SK-N-SH (cell line): ENCODE measurements around the gene MTAP. TPM values are rescaled to one million over a fixed set of nuclear protein-coding genes. Genes with fewer than 3 reads are reported as not detected.

Experiments used
- CTCF ChIA-PET: fragments of 300-600, 350-600 bp; formaldehyde crosslinking; extraction: SDS; loops from one replicate; lab custom pipeline; 2021; lab: Yijun Ruan, JAX
- POLR2A ChIA-PET: fragments of 350-600 bp; sonication (Branson Sonifier 250); formaldehyde crosslinking; extraction: SDS; loops from one replicate; lab custom pipeline; 2020; ENCODE audit warnings: antibody characterized with exemption, inconsistent platforms; lab: Yijun Ruan, JAX
- DNase-seq: peaks from one replicate; pipeline ENCODE4 v3.0.0; 2012
- H2AFZ ChIP-seq: fragments of 200-600 bp; sonication (generic); 2 replicates; pipeline ENCODE4 v1.8.1; 2016; ENCODE audit warnings: antibody characterized with exemption, mild to moderate bottlenecking, low read depth
- H3F3A ChIP-seq: fragments of 200-600 bp; sonication (generic); replicated peaks from 2 replicates; pipeline ENCODE3; 2016; ENCODE audit warnings: antibody characterized with exemption, mild to moderate bottlenecking; ENCODE audit not compliant: insufficient read depth
- H3K27ac ChIP-seq, 2 experiments: fragments of 200-500 bp in 1 of 2; fragments of 200-600 bp in 1 of 2; sonication (Bioruptor generic) in 1 of 2; sonication (generic), shearing (Covaris generic) in 1 of 2; 2 replicates each; pipeline versions ENCODE4 v1.5.1 to v1.6.1; 2014 to 2016; ENCODE audit warnings: low read depth in 2 of 2, inconsistent platforms in 1 of 2, low read length in 1 of 2, mild to moderate bottlenecking in 1 of 2, mixed read lengths in 1 of 2
- H3K27me3 ChIP-seq: fragments of 200-600 bp; sonication (generic), shearing (Covaris generic); 2 replicates; pipeline ENCODE4 v1.6.1; 2016; ENCODE audit warnings: mixed run types; ENCODE audit not compliant: insufficient read depth
- H3K36me3 ChIP-seq, 2 experiments: fragments of 200-500 bp in 1 of 2; fragments of 200-600 bp in 1 of 2; sonication (Bioruptor generic) in 1 of 2; sonication (generic) in 1 of 2; replicated peaks in 1 of 2; 2 replicates each; pipeline versions ENCODE3 to v1.5.1; 2014 to 2016; ENCODE audit warnings: low read length in 1 of 2, mild to moderate bottlenecking in 1 of 2; ENCODE audit not compliant: insufficient read depth in 2 of 2, control insufficient read depth in 1 of 2
- H3K4me1 ChIP-seq, 2 experiments: fragments of 200-500 bp in 1 of 2; fragments of 200-600 bp in 1 of 2; sonication (Bioruptor generic) in 1 of 2; sonication (generic), shearing (Covaris generic) in 1 of 2; 2 replicates each; pipeline versions ENCODE4 v1.5.1 to v1.6.1; 2014 to 2016; ENCODE audit warnings: low read depth in 1 of 2, low read length in 1 of 2, mixed run types in 1 of 2; ENCODE audit not compliant: insufficient read depth in 2 of 2, control insufficient read depth in 1 of 2
- H3K4me2 ChIP-seq: fragments of 200-600 bp; sonication (generic), shearing (Covaris generic); 2 replicates; pipeline ENCODE4 v1.6.1; 2017; ENCODE audit warnings: mixed run types
- H3K4me3 ChIP-seq, 2 experiments: fragments of 200-500 bp in 1 of 2; fragments of 200-600 bp in 1 of 2; sonication (Bioruptor generic) in 1 of 2; sonication (generic), shearing (Covaris generic) in 1 of 2; 2 replicates each; pipeline versions ENCODE4 v1.5.1 to v1.8.1; 2014 to 2016; ENCODE audit warnings: low read depth in 2 of 2, inconsistent platforms in 1 of 2, low read length in 1 of 2, mild to moderate bottlenecking in 1 of 2, mixed read lengths in 1 of 2, moderate library complexity in 1 of 2
- H3K79me2 ChIP-seq: fragments of 200-600 bp; sonication (generic); 2 replicates; pipeline ENCODE4 v1.8.1; 2017; ENCODE audit warnings: mild to moderate bottlenecking; ENCODE audit not compliant: insufficient read depth
- H3K9ac ChIP-seq: fragments of 200-600 bp; sonication (generic); 2 replicates; pipeline ENCODE4 v1.6.1; 2017; ENCODE audit warnings: mixed run types
- H3K9me2 ChIP-seq: fragments of 200-600 bp; sonication (generic); 2 replicates; pipeline ENCODE4 v1.6.1; 2017; ENCODE audit warnings: mixed run types
- H3K9me3 ChIP-seq: fragments of 200-600 bp; sonication (generic); 2 replicates; pipeline ENCODE4 v1.6.1; 2017; ENCODE audit warnings: mixed run types, mild to moderate bottlenecking, moderate library complexity
- H4K20me1 ChIP-seq: fragments of 200-600 bp; sonication (generic); 2 replicates; pipeline ENCODE4 v1.6.1; 2017; ENCODE audit warnings: mild to moderate bottlenecking, mixed run types; ENCODE audit not compliant: insufficient read depth
- CHD2 ChIP-seq: fragments of 150-350 bp; IDR thresholded peaks from 2 replicates; pipeline ENCODE4 v1.6.1; 2018; ENCODE audit warnings: low read length; ENCODE audit not compliant: partially characterized antibody
- CTCF ChIP-seq: fragments of 200-600 bp; sonication (generic); IDR thresholded peaks from 2 replicates; pipeline ENCODE4 v1.6.1; 2017; ENCODE audit warnings: antibody characterized with exemption, mild to moderate bottlenecking, moderate library complexity
- GATA2 ChIP-seq: sonication (generic); formaldehyde crosslinking; IDR thresholded peaks from 2 replicates; pipeline ENCODE4 v1.5.0; 2020; ENCODE audit warnings: mild to moderate bottlenecking, missing genetic modification reagents
- MAX ChIP-seq: IDR thresholded peaks from 2 replicates; pipeline ENCODE4 v1.4.0; 2012; ENCODE audit warnings: low read depth
- MXI1 ChIP-seq: IDR thresholded peaks from 2 replicates; pipeline ENCODE4 v1.6.1; 2012; ENCODE audit warnings: mild to moderate bottlenecking, low read depth, low read length, improper control_type of control experiment
- NFIC ChIP-seq: IDR thresholded peaks from 2 replicates; pipeline ENCODE4 v1.4.0; 2012; ENCODE audit warnings: borderline replicate concordance
- RAD21 ChIP-seq: IDR thresholded peaks from 2 replicates; pipeline ENCODE4 v1.6.1; 2012; ENCODE audit warnings: mild to moderate bottlenecking, low read length
- REST ChIP-seq: IDR thresholded peaks from 2 replicates; pipeline ENCODE4 v1.6.1; 2012; ENCODE audit warnings: mild to moderate bottlenecking, low read depth, low read length, moderate library complexity
- RFX5 ChIP-seq: IDR thresholded peaks from 2 replicates; pipeline ENCODE4 v1.6.1; 2012; ENCODE audit warnings: mild to moderate bottlenecking, improper control_type of control experiment, low read length
- RXRA ChIP-seq: IDR thresholded peaks from 2 replicates; pipeline ENCODE4 v1.4.0; 2012; ENCODE audit warnings: low read depth, mild to moderate bottlenecking, borderline replicate concordance
- SMC3 ChIP-seq: IDR thresholded peaks from 2 replicates; pipeline ENCODE4 v1.6.1; 2012; ENCODE audit warnings: low read depth, low read length, improper control_type of control experiment
- TCF12 ChIP-seq: IDR thresholded peaks from 2 replicates; pipeline ENCODE4 v1.4.0; 2012
- TEAD4 ChIP-seq: IDR thresholded peaks from 2 replicates; pipeline ENCODE4 v1.4.0; 2012; ENCODE audit warnings: mild to moderate bottlenecking, borderline replicate concordance; ENCODE audit not compliant: insufficient read depth
- USF2 ChIP-seq: fragments of 150-350 bp; IDR thresholded peaks from 2 replicates; pipeline ENCODE4 v1.6.1; 2017; ENCODE audit warnings: antibody characterized with exemption, low read length, low read depth, borderline replicate concordance
- YY1 ChIP-seq: IDR thresholded peaks from 2 replicates; pipeline ENCODE4 v1.4.0; 2012; ENCODE audit warnings: low read depth, mild to moderate bottlenecking
- WGBS: methylation state at CpG from one replicate; pipeline ENCODE4 v1.1.6; 2017; ENCODE audit warnings: low lambda C conversion rate; 5-methylcytosine and 5-hydroxymethylcytosine counted together
- polyA plus RNA-seq, 3 experiments: library from polyadenylated mRNA; depleted of rRNA; stranded (reverse); fragments of >200 nt; gene quantifications; 2 replicates each; pipeline ENCODE4 v1.2.3, GENCODE V29; 2012
- TF ChIP-seq, protein P1 (sequence below): IDR thresholded peaks from 2 replicates; pipeline ENCODE4; 2012
- TF ChIP-seq, protein P2 (sequence below): IDR thresholded peaks from 2 replicates; pipeline ENCODE4 v1.4.0; 2012; ENCODE audit warnings: low read depth, borderline replicate concordance
- TF ChIP-seq, protein P3 (sequence below): IDR thresholded peaks from 2 replicates; pipeline ENCODE4 v1.4.0; 2012; ENCODE audit warnings: low read depth, borderline replicate concordance

The MTAP gene
- polyA plus RNA-seq, 1 of the 3 experiments (the other 2 are of a cell fraction) = 9.8 TPM

DNA sequence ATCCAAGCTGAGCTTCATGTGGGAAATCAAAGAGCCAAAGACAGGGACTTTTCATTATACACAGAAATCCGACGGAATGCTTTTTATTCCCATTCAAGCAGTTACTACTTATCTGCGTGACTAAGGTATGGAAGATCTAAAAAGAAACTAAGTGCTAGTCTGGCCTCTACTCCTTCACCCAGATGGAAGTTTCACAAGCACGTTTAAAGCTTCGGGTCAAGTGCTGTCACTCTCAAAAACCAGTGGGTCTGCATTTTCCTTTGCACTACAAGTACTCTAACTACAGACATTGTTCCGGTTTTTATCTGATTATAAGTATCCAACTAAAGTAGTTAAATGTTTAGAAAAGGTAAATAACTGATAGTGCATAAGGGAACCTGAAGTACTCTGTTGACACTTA lies 13.7 kb upstream of the MTAP start (continued):
- no peak for TF ChIP-seq REST
- no peak for TF ChIP-seq NFIC
- no peak for TF ChIP-seq CHD2
- TF ChIP-seq, protein P1, sequence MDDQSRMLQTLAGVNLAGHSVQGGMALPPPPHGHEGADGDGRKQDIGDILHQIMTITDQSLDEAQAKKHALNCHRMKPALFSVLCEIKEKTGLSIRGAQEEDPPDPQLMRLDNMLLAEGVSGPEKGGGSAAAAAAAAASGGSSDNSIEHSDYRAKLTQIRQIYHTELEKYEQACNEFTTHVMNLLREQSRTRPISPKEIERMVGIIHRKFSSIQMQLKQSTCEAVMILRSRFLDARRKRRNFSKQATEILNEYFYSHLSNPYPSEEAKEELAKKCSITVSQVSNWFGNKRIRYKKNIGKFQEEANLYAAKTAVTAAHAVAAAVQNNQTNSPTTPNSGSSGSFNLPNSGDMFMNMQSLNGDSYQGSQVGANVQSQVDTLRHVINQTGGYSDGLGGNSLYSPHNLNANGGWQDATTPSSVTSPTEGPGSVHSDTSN = no peak

- POLR2A ChIA-PET = no interaction called here
- peak overlapping the region; percentile 56; the same call in 1 of the 2 replicates for H3K4me2 ChIP-seq
- no peaks in the 10 kb centered on the region for H4K20me1 ChIP-seq
- H3K4me1 ChIP-seq = no peaks in the 10 kb centered on the region
- 0 out of 2 replicates have a peak overlapping the region, but pooled peaks have one; percentile 26 for H2AFZ ChIP-seq
- peak; percentile 34 for DNase-seq
- H3K36me3 ChIP-seq = no peaks in the 10 kb centered on the region
- H3K79me2 ChIP-seq = no peaks in the 10 kb centered on the region
- H3K27me3 ChIP-seq = peaks cover 52% of the 10 kb centered on the region
- no peaks in the 10 kb centered on the region for H3K9me2 ChIP-seq
- no peak overlapping the region for H3K27ac ChIP-seq
- peak; percentile 68 for TF ChIP-seq SMC3
- TF ChIP-seq, protein P2, sequence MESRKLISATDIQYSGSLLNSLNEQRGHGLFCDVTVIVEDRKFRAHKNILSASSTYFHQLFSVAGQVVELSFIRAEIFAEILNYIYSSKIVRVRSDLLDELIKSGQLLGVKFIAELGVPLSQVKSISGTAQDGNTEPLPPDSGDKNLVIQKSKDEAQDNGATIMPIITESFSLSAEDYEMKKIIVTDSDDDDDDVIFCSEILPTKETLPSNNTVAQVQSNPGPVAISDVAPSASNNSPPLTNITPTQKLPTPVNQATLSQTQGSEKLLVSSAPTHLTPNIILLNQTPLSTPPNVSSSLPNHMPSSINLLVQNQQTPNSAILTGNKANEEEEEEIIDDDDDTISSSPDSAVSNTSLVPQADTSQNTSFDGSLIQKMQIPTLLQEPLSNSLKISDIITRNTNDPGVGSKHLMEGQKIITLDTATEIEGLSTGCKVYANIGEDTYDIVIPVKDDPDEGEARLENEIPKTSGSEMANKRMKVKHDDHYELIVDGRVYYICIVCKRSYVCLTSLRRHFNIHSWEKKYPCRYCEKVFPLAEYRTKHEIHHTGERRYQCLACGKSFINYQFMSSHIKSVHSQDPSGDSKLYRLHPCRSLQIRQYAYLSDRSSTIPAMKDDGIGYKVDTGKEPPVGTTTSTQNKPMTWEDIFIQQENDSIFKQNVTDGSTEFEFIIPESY = no peak
- TF ChIP-seq RFX5 = no peak
- 0 out of 2 replicates have a peak, but pooled peaks have one; percentile 4 for TF ChIP-seq USF2
- TF ChIP-seq TCF12 = no peak
- no peak for TF ChIP-seq YY1
- TF ChIP-seq RAD21 = peak; percentile 68
- no peak for TF ChIP-seq RXRA
- TF ChIP-seq CHD2 = no peak
- peak; percentile 82 for TF ChIP-seq MAX
- no peak for TF ChIP-seq TEAD4
- peak; percentile 96 for TF ChIP-seq CTCF
- TF ChIP-seq, protein P3, sequence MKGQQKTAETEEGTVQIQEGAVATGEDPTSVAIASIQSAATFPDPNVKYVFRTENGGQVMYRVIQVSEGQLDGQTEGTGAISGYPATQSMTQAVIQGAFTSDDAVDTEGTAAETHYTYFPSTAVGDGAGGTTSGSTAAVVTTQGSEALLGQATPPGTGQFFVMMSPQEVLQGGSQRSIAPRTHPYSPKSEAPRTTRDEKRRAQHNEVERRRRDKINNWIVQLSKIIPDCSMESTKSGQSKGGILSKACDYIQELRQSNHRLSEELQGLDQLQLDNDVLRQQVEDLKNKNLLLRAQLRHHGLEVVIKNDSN = no peak
- no peak for TF ChIP-seq GATA2
- TF ChIP-seq MXI1 = peak; percentile 69
- CTCF ChIA-PET = interaction anchor here (0.7 to 2.3 kb wide), 5 partner anchors 10 to 471 kb away, joined by 3 to 5 read pairs (median 4); no protein-coding TSS in a partner anchor
- H3K9ac ChIP-seq = no peak overlapping the region
- peak overlapping the region; percentile 10 to 38; a peak in 2 of 4 replicates for H3K4me3 ChIP-seq
- no peaks in the 10 kb centered on the region for H3K9me3 ChIP-seq
- WGBS = 5% methylated on average over 2 of the region's 2 CpGs
- H3F3A ChIP-seq = no peaks in the 10 kb centered on the region
These were observed 12.8 kb upstream of the MTAP start for GRCh38 chr9:21789541-21790037.
